VCaP (cell line): Measurements from ENCODE around the gene U2SURP.
A peak's percentile ranks its signal among the peaks of the same experiment; 100 is the strongest.

Experiments
- H3K27ac ChIP-seq: fragments of 450-650 bp; 2 replicates; pipeline ENCODE4 v1.5.1; 2017
- CTCF ChIP-seq: fragments of 450-650 bp; conservative IDR thresholded peaks from 2 replicates; pipeline ENCODE4 v1.5.1; 2017; ENCODE audit warnings: mild to moderate bottlenecking, moderate library complexity

The U2SURP gene

GRCh38 chr3:143089965-143090364, 88.6 kb downstream of the U2SURP start:
- TF ChIP-seq CTCF = no peak
- H3K27ac ChIP-seq = peak overlapping the region; percentile 46; the same call in 1 of the 2 replicates

GRCh38 chr3:143090486-143090885, 89.1 kb downstream of the U2SURP start:
- no peak for TF ChIP-seq CTCF
- peak overlapping the region; percentile 46 for H3K27ac ChIP-seq

- peak overlapping the region; percentile 46 for H3K27ac ChIP-seq
- no peak for TF ChIP-seq CTCF
Observed at GRCh38 chr3:143090976-143091837, 89.8 kb downstream of the U2SURP start.

- no peak overlapping the region; the same call in 1 of the 2 replicates for H3K27ac ChIP-seq
- no peak for TF ChIP-seq CTCF
Observed at GRCh38 chr3:143092191-143092590, 90.8 kb downstream of the U2SURP start.

- no peak for TF ChIP-seq CTCF
- no peak overlapping the region for H3K27ac ChIP-seq
Observed at GRCh38 chr3:143095813-143096212, 94.4 kb downstream of the U2SURP start.

GRCh38 chr3:143098032-143098764, 96.8 kb downstream of the U2SURP start:
- no peak for TF ChIP-seq CTCF
- no peak overlapping the region; the same call in 1 of the 2 replicates for H3K27ac ChIP-seq

- H3K27ac ChIP-seq = no peak overlapping the region
- no peak for TF ChIP-seq CTCF
Observed at GRCh38 chr3:143099210-143099609, 97.8 kb downstream of the U2SURP start.
